HL-60 (cell line): ENCODE measurements around the gene LONRF3.

Experiments
- DNase-seq, 2 experiments: peaks; one replicate each; pipeline ENCODE4 v3.0.0-alpha.2; 2010 to 2020; ENCODE audit warnings: low read depth in 1 of 2, low spot score in 1 of 2
- H3K27ac ChIP-seq: fragments of 250-450 bp; sonication (Bioruptor Pico); replicated peaks from 2 replicates; pipeline ENCODE4 v1.5.1; 2020; ENCODE audit warnings: mild to moderate bottlenecking, moderate library complexity
- H3K27me3 ChIP-seq: fragments of 250-450 bp; sonication (Bioruptor Pico); 2 replicates; pipeline ENCODE4 v1.5.1; 2021; ENCODE audit warnings: mild to moderate bottlenecking, moderate library complexity; ENCODE audit not compliant: insufficient read depth, poor library complexity, severe bottlenecking
- H3K4me3 ChIP-seq: replicated peaks from 2 replicates; pipeline ENCODE4 v1.5.1; 2011; ENCODE audit warnings: mild to moderate bottlenecking, control low read depth, low read length; ENCODE audit not compliant: insufficient read depth
- CTCF ChIP-seq: IDR thresholded peaks from one replicate; pipeline ENCODE4 v1.5.1; 2011; ENCODE audit warnings: low read length, control low read depth, inconsistent platforms; ENCODE audit not compliant: insufficient read depth
- GABPA ChIP-seq: IDR thresholded peaks from 2 replicates; pipeline ENCODE4 v1.6.1; 2012; ENCODE audit warnings: low read depth
- POLR2AphosphoS5 ChIP-seq: IDR thresholded peaks from 2 replicates; pipeline ENCODE4 v1.6.1; 2012; ENCODE audit warnings: low read depth
- REST ChIP-seq: IDR thresholded peaks from 2 replicates; pipeline ENCODE4 v1.6.1; 2012; ENCODE audit warnings: low read depth; ENCODE audit not compliant: insufficient replicate concordance
- SPI1 ChIP-seq: IDR thresholded peaks from 2 replicates; pipeline ENCODE4 v1.6.1; 2012; ENCODE audit warnings: low read depth, mild to moderate bottlenecking, borderline replicate concordance

Gene LONRF3

DNA sequence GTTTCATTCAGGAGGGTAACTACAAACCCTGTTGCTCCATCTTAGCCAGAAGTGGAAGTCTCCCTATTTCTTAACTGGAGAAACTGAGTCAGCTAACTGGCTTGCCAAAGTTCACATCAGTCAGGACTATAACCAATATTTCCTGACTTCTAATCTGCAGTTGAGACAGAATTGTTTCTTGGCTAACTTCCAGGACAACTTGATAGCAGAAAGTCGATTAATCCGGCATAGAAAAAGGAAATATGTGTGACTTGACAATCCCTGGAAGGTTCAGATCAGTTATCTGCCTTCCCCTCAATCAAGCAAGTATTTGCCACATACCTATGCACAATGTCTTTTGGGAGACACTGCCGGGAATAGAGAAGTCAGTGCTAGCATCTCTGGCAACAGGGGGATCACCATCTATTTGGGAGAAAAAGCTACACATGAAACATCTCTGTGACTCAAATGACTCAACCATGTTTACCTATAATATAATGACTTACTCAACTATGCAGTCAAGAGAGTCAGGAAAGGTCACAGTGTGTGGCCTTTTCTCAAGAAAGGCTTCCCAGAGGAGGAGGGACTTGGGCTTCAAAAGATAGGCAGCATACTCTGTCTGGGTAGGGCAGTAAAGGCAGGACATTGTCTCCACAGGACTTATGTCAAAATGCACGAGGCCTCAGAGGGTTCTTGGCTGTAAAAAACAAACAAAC lies 12.4 kb upstream of the LONRF3 start:
- H3K27me3 ChIP-seq = peaks cover 3% of the 10 kb centered on the region

DNA sequence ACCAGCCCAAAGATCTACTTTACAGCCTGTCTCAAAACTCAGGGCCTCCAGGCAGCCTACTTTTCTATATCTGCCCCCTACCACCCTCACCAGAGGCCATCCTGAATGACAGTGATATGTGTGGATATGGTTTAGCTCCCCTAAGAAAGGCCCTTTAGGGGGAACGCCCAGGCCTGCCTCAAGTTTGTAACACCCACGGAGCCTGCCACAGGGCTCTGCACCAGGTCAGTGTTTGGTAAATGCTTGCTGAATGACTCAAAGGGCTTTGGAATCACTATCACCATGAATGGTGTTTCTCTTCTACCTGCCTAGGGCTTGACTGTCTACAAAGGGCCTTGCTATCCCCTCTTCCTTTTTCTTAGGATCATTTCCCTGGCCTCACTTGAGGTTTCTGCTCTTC lies 11.3 kb upstream of the LONRF3 start:
- no peak for DNase-seq
- Histone ChIP-seq H3K27me3 (peaks cover 3% of the 10 kb centered on the region), H3K4me3 (no peak overlapping the region), H3K27ac (no peak overlapping the region)
- no peak for TF ChIP-seq GABPA
- no peak for TF ChIP-seq SPI1
- TF ChIP-seq REST = no peak
- TF ChIP-seq POLR2AphosphoS5 = no peak
- no peak for TF ChIP-seq CTCF

More for the DNA sequence above, 12.4 kb upstream of the LONRF3 start:
- no peak overlapping the region for H3K27ac ChIP-seq
- H3K4me3 ChIP-seq = no peak overlapping the region
- TF ChIP-seq SPI1 (no peak), GABPA (no peak), POLR2AphosphoS5 (no peak), CTCF (no peak), REST (no peak)
- DNase-seq = no peak

- Histone ChIP-seq H3K27me3 (peaks cover 3% of the 10 kb centered on the region), H3K27ac (no peak overlapping the region), H3K4me3 (no peak overlapping the region)
- TF ChIP-seq REST = no peak
- TF ChIP-seq GABPA = no peak
- TF ChIP-seq POLR2AphosphoS5 = no peak
- TF ChIP-seq CTCF = no peak
- no peak for TF ChIP-seq SPI1
- DNase-seq = no peak
These were observed 10.2 kb upstream of the LONRF3 start for GRCh38 chrX:118964252-118964651.
